ENCODE data around the gene CFAP410.

DNA sequence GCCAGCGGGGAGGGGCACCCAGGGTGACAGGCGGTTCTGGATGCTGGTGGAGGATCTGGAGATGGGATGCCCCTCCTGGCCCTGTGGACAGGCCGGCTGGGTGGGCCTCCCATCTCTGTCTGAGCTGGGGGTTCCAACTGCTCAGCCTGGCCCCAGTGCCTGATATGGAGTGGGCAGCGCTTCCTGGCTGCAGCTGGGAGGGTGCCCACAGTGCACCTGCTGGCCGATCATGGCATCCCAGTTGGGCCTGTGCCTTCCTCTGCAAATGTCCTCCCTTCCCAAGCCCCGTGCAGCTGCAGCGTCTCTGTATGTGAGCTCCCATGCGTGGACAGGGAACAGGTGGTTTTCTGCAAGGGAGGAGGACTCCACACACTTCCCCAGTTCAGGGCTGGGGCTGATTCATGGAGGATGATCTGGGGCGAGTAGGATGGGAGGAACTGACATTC lies 37.2 kb downstream of the CFAP410 start:
- TF ChIP-seq, protein P1, sequence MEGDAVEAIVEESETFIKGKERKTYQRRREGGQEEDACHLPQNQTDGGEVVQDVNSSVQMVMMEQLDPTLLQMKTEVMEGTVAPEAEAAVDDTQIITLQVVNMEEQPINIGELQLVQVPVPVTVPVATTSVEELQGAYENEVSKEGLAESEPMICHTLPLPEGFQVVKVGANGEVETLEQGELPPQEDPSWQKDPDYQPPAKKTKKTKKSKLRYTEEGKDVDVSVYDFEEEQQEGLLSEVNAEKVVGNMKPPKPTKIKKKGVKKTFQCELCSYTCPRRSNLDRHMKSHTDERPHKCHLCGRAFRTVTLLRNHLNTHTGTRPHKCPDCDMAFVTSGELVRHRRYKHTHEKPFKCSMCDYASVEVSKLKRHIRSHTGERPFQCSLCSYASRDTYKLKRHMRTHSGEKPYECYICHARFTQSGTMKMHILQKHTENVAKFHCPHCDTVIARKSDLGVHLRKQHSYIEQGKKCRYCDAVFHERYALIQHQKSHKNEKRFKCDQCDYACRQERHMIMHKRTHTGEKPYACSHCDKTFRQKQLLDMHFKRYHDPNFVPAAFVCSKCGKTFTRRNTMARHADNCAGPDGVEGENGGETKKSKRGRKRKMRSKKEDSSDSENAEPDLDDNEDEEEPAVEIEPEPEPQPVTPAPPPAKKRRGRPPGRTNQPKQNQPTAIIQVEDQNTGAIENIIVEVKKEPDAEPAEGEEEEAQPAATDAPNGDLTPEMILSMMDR (conservative IDR thresholded peaks at IDR 0.05; ENCODE audit: low read length): no peak
- no peak for TF ChIP-seq EZH2phosphoT487 (IDR thresholded peaks at IDR 0.05; ENCODE audit: borderline replicate concordance, low read depth, low read length)

Data from OCI-LY7 (cell line).